H1 (cell line): Measurements from ENCODE around the gene GSTT4. TPM values are rescaled to one million over a fixed set of nuclear protein-coding genes. Genes with fewer than 3 reads are reported as not detected.
A peak's percentile ranks its signal among the peaks of the same experiment; 100 is the strongest.
"Not testable (repeated sequence)": the region's sequence is repeated elsewhere in the genome, so short reads cannot be mapped to it uniquely, and the experiment has no call there.

Source experiments
- CTCF ChIA-PET: fragments of 300-600 bp; sonication (Branson Sonifier 250); formaldehyde crosslinking; loops from one replicate; lab custom pipeline; 2021; ENCODE audit not compliant: partially characterized antibody; lab: Charles Lee
- POLR2A ChIA-PET: fragments of 300-600 bp; sonication (Branson Sonifier 250); formaldehyde crosslinking; loops from one replicate; lab custom pipeline; 2021; ENCODE audit warnings: inconsistent platforms; ENCODE audit not compliant: partially characterized antibody; lab: Charles Lee
- DNase-seq, 2 experiments: peaks; one replicate each; pipeline versions ENCODE4 v3.0.0 to v3.0.0-alpha.2; 2010 to 2022; ENCODE audit warnings: low spot score in 2 of 2, low read depth in 1 of 2, mixed read lengths in 1 of 2
- FAIRE-seq: peaks from 2 replicates; lab custom pipeline; 2011; peaks lifted over from hg19 to GRCh38; lab: Jason Lieb, UNC
- H2AFZ ChIP-seq: 2 replicates; pipeline ENCODE4 v1.8.1; 2012; ENCODE audit warnings: low read length, inconsistent platforms
- H2AK5ac ChIP-seq: 2 replicates; pipeline ENCODE4 v1.6.1; 2013; ENCODE audit warnings: low read depth, low read length
- H2BK120ac ChIP-seq: replicated peaks from 2 replicates; pipeline ENCODE3; 2013; ENCODE audit warnings: low read depth, low read length, inconsistent platforms
- H2BK12ac ChIP-seq: 2 replicates; pipeline ENCODE4 v1.6.1; 2013; ENCODE audit warnings: low read depth, low read length
- H2BK15ac ChIP-seq: 2 replicates; pipeline ENCODE4 v1.6.1; 2013; ENCODE audit warnings: low read length
- H2BK20ac ChIP-seq: 2 replicates; pipeline ENCODE4 v1.6.1; 2013; ENCODE audit warnings: low read length
- H2BK5ac ChIP-seq: 2 replicates; pipeline ENCODE4 v1.6.1; 2013; ENCODE audit warnings: low read depth, low read length
- H3K14ac ChIP-seq: 2 replicates; pipeline ENCODE4 v1.6.1; 2013; ENCODE audit warnings: inconsistent platforms; ENCODE audit not compliant: insufficient read length
- H3K18ac ChIP-seq: 2 replicates; pipeline ENCODE4 v1.6.1; 2013; ENCODE audit warnings: low read length; ENCODE audit errors: extremely low read depth
- H3K23ac ChIP-seq: 2 replicates; pipeline ENCODE4 v1.6.1; 2013; ENCODE audit warnings: inconsistent platforms; ENCODE audit not compliant: insufficient read length
- H3K23me2 ChIP-seq: 2 replicates; pipeline ENCODE4 v1.6.1; 2013; ENCODE audit warnings: low read depth, low read length
- H3K27ac ChIP-seq: 2 replicates; pipeline ENCODE4 v1.6.1; 2011; ENCODE audit warnings: low read depth, low read length, inconsistent platforms
- H3K27me3 ChIP-seq, 4 experiments: replicated peaks in 1 of 4; 1 replicate in 1 of 4; 2 replicates in 3 of 4; pipeline versions ENCODE4 v1.6.1 to v1.8.1; 2011 to 2013; ENCODE audit warnings: low read length in 3 of 4, mild to moderate bottlenecking in 3 of 4, inconsistent platforms in 2 of 4, mixed read lengths in 2 of 4, moderate library complexity in 1 of 4; ENCODE audit not compliant: control insufficient read depth in 3 of 4, insufficient read depth in 3 of 4; ENCODE audit errors: extremely low read depth in 1 of 4
- H3K36me3 ChIP-seq, 4 experiments: 2 replicates each; pipeline versions ENCODE4 v1.6.1 to v1.8.1; 2011 to 2013; ENCODE audit warnings: mild to moderate bottlenecking in 4 of 4, low read length in 3 of 4, moderate library complexity in 2 of 4, control low read depth in 1 of 4, inconsistent platforms in 1 of 4; ENCODE audit not compliant: insufficient read depth in 4 of 4, control insufficient read depth in 2 of 4
- H3K4ac ChIP-seq: replicated peaks from 2 replicates; pipeline ENCODE3; 2013; ENCODE audit warnings: low read length, low read depth, mixed read lengths, inconsistent platforms; ENCODE audit not compliant: insufficient read length
- H3K4me1 ChIP-seq, 4 experiments: replicated peaks in 1 of 4; 1 replicate in 1 of 4; 2 replicates in 3 of 4; pipeline versions ENCODE4 v1.6.1 to v1.8.1; 2011 to 2013; ENCODE audit warnings: low read length in 3 of 4, inconsistent platforms in 2 of 4, mixed read lengths in 1 of 4; ENCODE audit not compliant: insufficient read depth in 4 of 4, control insufficient read depth in 3 of 4
- H3K4me2 ChIP-seq, 2 experiments: 2 replicates each; pipeline versions ENCODE4 v1.6.1 to v1.8.1; 2011 to 2013; ENCODE audit warnings: low read depth in 2 of 2, low read length in 2 of 2, control low read depth in 1 of 2, inconsistent platforms in 1 of 2, mild to moderate bottlenecking in 1 of 2; ENCODE audit not compliant: insufficient read depth in 1 of 2
- H3K4me3 ChIP-seq, 4 experiments: fragments of 200-600, 300-600 bp in 1 of 4; sonication (generic), shearing (Covaris generic), sonication (Bioruptor Twin) in 1 of 4; 2 replicates each; pipeline versions ENCODE4 v1.5.1 to v1.8.1; 2011 to 2016; ENCODE audit warnings: low read length in 4 of 4, low read depth in 3 of 4, control low read depth in 2 of 4, inconsistent platforms in 2 of 4, mild to moderate bottlenecking in 2 of 4, mixed read lengths in 1 of 4, moderate library complexity in 1 of 4; ENCODE audit not compliant: insufficient read depth in 2 of 4; ENCODE audit errors: extremely low read depth in 1 of 4
- H3K56ac ChIP-seq: replicated peaks from 2 replicates; pipeline ENCODE3; 2013; ENCODE audit warnings: low read depth, mild to moderate bottlenecking, mixed read lengths, low read length, inconsistent platforms; ENCODE audit not compliant: insufficient read length
- H3K79me1 ChIP-seq: 2 replicates; pipeline ENCODE4 v1.6.1; 2013; ENCODE audit warnings: low read depth, low read length, control low read depth
- H3K79me2 ChIP-seq, 2 experiments: 2 replicates each; pipeline versions ENCODE4 v1.6.1 to v1.8.1; 2012 to 2013; ENCODE audit warnings: low read length in 2 of 2, mild to moderate bottlenecking in 2 of 2, inconsistent platforms in 1 of 2; ENCODE audit not compliant: insufficient read depth in 2 of 2, control insufficient read depth in 1 of 2
- H3K9ac ChIP-seq, 4 experiments: replicated peaks in 1 of 4; 1 replicate in 1 of 4; 2 replicates in 3 of 4; pipeline versions ENCODE4 v1.6.1 to v1.8.1; 2011 to 2013; ENCODE audit warnings: low read depth in 3 of 4, low read length in 3 of 4, control low read depth in 2 of 4, mild to moderate bottlenecking in 2 of 4, moderate library complexity in 2 of 4, inconsistent platforms in 1 of 4; ENCODE audit errors: extremely low read depth in 1 of 4
- H3K9me3 ChIP-seq, 2 experiments: 2 replicates each; pipeline versions ENCODE4 v1.6.1 to v1.8.1; 2012 to 2013; ENCODE audit warnings: mild to moderate bottlenecking in 2 of 2, moderate library complexity in 2 of 2, control low read depth in 1 of 2, inconsistent platforms in 1 of 2, low read depth in 1 of 2, low read length in 1 of 2, mixed read lengths in 1 of 2; ENCODE audit not compliant: insufficient read depth in 2 of 2
- H4K20me1 ChIP-seq, 2 experiments: replicated peaks in 1 of 2; 2 replicates each; pipeline versions ENCODE3 to v1.8.1; 2011 to 2013; ENCODE audit warnings: inconsistent platforms in 2 of 2, low read length in 2 of 2, mild to moderate bottlenecking in 1 of 2; ENCODE audit not compliant: insufficient read depth in 2 of 2, control insufficient read depth in 1 of 2
- H4K5ac ChIP-seq: 2 replicates; pipeline ENCODE4 v1.6.1; 2013; ENCODE audit warnings: low read length, low read depth, mixed read lengths, inconsistent platforms; ENCODE audit not compliant: insufficient read length
- H4K8ac ChIP-seq: 2 replicates; pipeline ENCODE4 v1.8.0; 2013; ENCODE audit warnings: mild to moderate bottlenecking, moderate library complexity, low read length, inconsistent platforms; ENCODE audit not compliant: insufficient read depth; ENCODE audit errors: extremely low read depth
- H4K91ac ChIP-seq: replicated peaks from 2 replicates; pipeline ENCODE3; 2013; ENCODE audit warnings: low read length, mixed read lengths, inconsistent platforms; ENCODE audit not compliant: insufficient read length
- WGBS, 2 experiments: shearing (Covaris generic) in 1 of 2; methylation state at CpG; one replicate each; pipeline versions ENCODE4 v1.1.6 to v1.1.7; 2013 to 2015; ENCODE audit warnings: low lambda C conversion rate in 2 of 2, mixed read lengths in 2 of 2, inconsistent platforms in 1 of 2, low coverage in 1 of 2, missing lambda C conversion rate in 1 of 2; ENCODE audit not compliant: insufficient replicate concordance in 2 of 2, insufficient coverage in 1 of 2, insufficient read length in 1 of 2; ENCODE audit errors: extremely low coverage in 1 of 2, missing lambda C conversion rate in 1 of 2; 5-methylcytosine and 5-hydroxymethylcytosine counted together
- polyA plus RNA-seq, 7 experiments: library from polyadenylated mRNA; depleted of rRNA in 3 of 7; stranded (reverse) in 5 of 7; unstranded in 2 of 7; fragments of >200 nt in 5 of 7; fragments of 200-250 nt in 2 of 7; gene quantifications; 1 replicate in 5 of 7; 2 replicates in 1 of 7; 4 replicates in 1 of 7; pipeline versions ENCODE4 v1.2.1 to v1.2.3, GENCODE V29; 2011 to 2013; ENCODE audit warnings: missing spikeins in 2 of 7, mixed read lengths in 2 of 7
- total RNA-seq: library from RNA; stranded (reverse); fragmentation: NEBNext Ultra II Directional; extraction: Animal tissue kit (Norgen Biotek cat#: 25700); gene quantifications from 2 replicates; pipeline ENCODE4 v1.2.1, GENCODE V29; 2021
- TF ChIP-seq, protein P1 (sequence below), 3 experiments: IDR thresholded peaks; 1 replicate in 2 of 3; 2 replicates in 1 of 3; pipeline versions ENCODE4 v1.5.1 to v1.6.1; 2011; ENCODE audit warnings: low read length in 3 of 3, mild to moderate bottlenecking in 3 of 3, inconsistent platforms in 2 of 3, low read depth in 1 of 3, moderate library complexity in 1 of 3; ENCODE audit not compliant: insufficient read depth in 1 of 3; ENCODE audit errors: control extremely low read depth in 1 of 3

GSTT4 gene
- total and polyA plus RNA-seq, 2 of the 8 experiments (the other 6 are each of a cell fraction or from before 2014, with no cell fraction given): 0.14 TPM; not detected in 1

DNA sequence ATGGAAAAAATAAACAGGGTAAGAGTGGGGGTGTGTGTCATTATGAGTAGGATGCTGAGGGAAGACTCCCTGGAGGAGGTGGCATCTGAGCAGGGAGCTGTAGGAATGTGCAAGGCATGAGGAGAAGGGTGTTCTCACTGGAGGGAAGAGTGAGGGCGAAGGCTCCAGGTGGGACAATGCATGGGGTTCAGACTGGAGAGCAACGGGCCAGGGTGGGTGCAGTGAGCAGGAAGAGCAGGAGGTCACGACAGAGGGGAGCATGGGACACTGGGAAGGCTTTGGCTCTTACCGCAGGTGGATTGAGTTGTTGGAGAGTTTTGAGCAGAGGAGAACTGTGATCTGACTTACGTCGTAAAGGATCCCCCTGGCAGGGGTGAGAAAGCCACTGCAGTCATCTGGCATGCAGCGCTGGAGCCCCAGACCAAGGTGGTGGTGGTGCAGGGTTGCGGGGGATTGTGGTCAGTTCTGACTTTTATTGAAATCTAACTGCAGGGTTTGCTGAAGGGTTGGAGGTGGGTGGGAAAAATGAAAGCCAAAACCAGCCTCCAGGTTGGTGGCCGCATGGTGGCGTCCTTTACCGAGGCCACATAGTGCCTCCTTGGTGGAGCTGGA, 52.4 kb downstream of the GSTT4 start:
- H2AK5ac ChIP-seq: 0 out of 2 replicates have a peak overlapping the region, but pooled peaks have one; percentile 65
- H3K4me2 ChIP-seq, DNase-seq, POLR2A ChIA-PET, H3K4ac ChIP-seq, H3K27me3 ChIP-seq, H3K14ac ChIP-seq, H3K79me2 ChIP-seq, H4K20me1 ChIP-seq, H3K27ac ChIP-seq, H3K4me3 ChIP-seq, H3K23ac ChIP-seq, H3K23me2 ChIP-seq, H2AFZ ChIP-seq, FAIRE-seq, H3K9me3 ChIP-seq, H4K8ac ChIP-seq, H3K36me3 ChIP-seq, H2BK120ac ChIP-seq, CTCF ChIA-PET, H4K91ac ChIP-seq, H3K79me1 ChIP-seq, H3K9ac ChIP-seq, H3K56ac ChIP-seq: not testable (repeated sequence)
- H4K5ac ChIP-seq: peak overlapping the region; percentile 15
- peak overlapping the region; percentile 61; the same call in 1 of the 2 replicates for H2BK20ac ChIP-seq
- H3K4me1 ChIP-seq: peaks cover 3 to 10% (median 6%) of the 10 kb centered on the region in 4 experiments
- H2BK5ac ChIP-seq: peak overlapping the region; percentile 60; the same call in 1 of the 2 replicates
- WGBS, 2 experiments: 70% methylated on average over 11 of the region's 11 CpGs; no CpG with 5 or more reads in 1 of the 2 experiments
- 0 out of 2 replicates have a peak overlapping the region, but pooled peaks have one; percentile 53 for H2BK15ac ChIP-seq
- peak overlapping the region; percentile 92; the same call in 1 of the 2 replicates for H2BK12ac ChIP-seq
- TF ChIP-seq, protein P1, sequence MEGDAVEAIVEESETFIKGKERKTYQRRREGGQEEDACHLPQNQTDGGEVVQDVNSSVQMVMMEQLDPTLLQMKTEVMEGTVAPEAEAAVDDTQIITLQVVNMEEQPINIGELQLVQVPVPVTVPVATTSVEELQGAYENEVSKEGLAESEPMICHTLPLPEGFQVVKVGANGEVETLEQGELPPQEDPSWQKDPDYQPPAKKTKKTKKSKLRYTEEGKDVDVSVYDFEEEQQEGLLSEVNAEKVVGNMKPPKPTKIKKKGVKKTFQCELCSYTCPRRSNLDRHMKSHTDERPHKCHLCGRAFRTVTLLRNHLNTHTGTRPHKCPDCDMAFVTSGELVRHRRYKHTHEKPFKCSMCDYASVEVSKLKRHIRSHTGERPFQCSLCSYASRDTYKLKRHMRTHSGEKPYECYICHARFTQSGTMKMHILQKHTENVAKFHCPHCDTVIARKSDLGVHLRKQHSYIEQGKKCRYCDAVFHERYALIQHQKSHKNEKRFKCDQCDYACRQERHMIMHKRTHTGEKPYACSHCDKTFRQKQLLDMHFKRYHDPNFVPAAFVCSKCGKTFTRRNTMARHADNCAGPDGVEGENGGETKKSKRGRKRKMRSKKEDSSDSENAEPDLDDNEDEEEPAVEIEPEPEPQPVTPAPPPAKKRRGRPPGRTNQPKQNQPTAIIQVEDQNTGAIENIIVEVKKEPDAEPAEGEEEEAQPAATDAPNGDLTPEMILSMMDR (IDR thresholded peaks at IDR 0.05; ENCODE audit: control extremely low read depth in 1 of 3, insufficient read depth in 1 of 3, low read depth in 1 of 3, low read length in 3 of 3): peak in 1 of 3 experiments; percentile 10; a peak in 1 of 4 replicates
- peak overlapping the region; percentile 13; the same call in 1 of the 2 replicates for H3K18ac ChIP-seq
